Mesenchymal stem cell (in vitro differentiated cells and primary cell): ENCODE measurements around the gene MAPK1. TPM values are rescaled to one million over a fixed set of nuclear protein-coding genes. Genes with fewer than 3 reads are reported as not detected.

Experiments
- small RNA-seq: library from polyadenylated mRNA; stranded (forward); fragments of <200 nt; extraction: miRNeasy Mini kit (QIAGEN cat#:217004); gene quantifications from one replicate; pipeline ENCODE3, GENCODE V24; 2013; ENCODE audit warnings: low read depth

MAPK1 gene

Small RNA genes lying within 50 kb of the gene (small RNA-seq; reads per million reads assigned to genes)
- not detected for gene RN7SL280P
- not detected for gene RNA5SP493
